Inferior parietal cortex (tissue), 1 donor: ENCODE measurements around the gene FOXI1.
"Not testable (repeated sequence)": the region's sequence is repeated elsewhere in the genome, so short reads cannot be mapped to it uniquely, and the experiment has no call there.

Experiments
- DNase-seq: peaks from one replicate; pipeline ENCODE4 v3.0.0-alpha.2; 2016; ENCODE audit errors: extremely low spot score

FOXI1 gene

GRCh38 chr5:170126061-170126460 is 20.4 kb downstream of the FOXI1 start:
- DNase-seq, result no peak

- no peak for DNase-seq
Measured at GRCh38 chr5:170126626-170127025, 20.9 kb downstream of the FOXI1 start.

- DNase-seq, result no peak
Measured at GRCh38 chr5:170131235-170131634, 25.5 kb downstream of the FOXI1 start.

DNA sequence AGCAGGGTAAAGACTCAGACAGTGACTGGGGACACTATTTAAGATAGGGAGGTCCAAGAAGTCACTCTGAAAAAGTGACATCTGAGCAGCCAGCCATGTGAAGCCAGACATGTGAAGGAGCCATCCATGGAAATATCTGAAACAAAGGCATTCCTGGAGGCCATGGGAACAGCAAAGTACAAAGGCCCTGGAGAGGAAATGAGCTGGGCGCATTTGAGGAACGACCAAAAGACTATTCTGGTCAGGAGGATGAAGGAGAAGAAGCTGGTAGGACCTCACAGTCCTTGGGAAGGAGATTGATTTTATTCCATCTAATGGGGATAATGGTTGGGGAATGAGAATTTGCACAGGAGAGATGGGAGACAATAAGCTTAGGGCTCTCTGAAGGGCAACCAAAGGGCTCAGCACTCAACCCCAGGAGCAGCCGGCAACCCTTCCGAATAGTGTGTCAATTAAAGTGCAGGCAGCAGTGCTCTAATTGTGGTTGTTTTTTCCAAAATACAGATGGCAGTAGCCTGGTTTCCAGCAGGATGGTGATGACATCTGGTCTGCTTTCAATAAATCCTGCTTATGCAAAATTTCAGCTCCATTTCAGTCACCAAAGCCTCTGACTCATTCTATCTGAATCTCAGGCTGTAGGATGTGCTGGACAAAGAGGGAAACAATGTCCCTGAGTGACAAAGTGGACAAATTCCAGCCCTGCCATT is 26.7 kb downstream of the FOXI1 start:
- DNase-seq, result peak; percentile 39

DNA sequence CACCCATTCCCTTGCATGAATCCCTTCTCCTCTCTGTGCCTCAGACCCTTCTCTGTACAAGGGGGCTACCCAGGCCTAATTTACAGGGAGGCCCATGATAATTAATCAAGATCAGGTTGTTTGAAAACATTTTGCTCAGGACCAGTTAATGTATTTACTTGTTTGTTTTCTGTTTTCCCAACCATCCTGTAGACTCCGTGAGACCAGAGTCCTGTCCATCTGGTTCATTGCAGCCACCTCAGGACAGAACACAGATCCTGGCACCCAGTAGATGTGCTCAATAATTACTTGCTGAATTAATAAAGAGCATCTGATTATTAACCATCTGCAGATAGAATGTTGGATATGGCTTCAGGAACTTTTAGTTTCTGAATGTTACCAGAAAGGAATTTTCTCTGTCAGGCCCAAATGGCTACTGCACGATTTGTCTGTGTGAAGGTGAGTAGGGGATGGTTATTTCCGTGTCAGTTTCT is 27.3 kb downstream of the FOXI1 start:
- no peak for DNase-seq

DNA sequence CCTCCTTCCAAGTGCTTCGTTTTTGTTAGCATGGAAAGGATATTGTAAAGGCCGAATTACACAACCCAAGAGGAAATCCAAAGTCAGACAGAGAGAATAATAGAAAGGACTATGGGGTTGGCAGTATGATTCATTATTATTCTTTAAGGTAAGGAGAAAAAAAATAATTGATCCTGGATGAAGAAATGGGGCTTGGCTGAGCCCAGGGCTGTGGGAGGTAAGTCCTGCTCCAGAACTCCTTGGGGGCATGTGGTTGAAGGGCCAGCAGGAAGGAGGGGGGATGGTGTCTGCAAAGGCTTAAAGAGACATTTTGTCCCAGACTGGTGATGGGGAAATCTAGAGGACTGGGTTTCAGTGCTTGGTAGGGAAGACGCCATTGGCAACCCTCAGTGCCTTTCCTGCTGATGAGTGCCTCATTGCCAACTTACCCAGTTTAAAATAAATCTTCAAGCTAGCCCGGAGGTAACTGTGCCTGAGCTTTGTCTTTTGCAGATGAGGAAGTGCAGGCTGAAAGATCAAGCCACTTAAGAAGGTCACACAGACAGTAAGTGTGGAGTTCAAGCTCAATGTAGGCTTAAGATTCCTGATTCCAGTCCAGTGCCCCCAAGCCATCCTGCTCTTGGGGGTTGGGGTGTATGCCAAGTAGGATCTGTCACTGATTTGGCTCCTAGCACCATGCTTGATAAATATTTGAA is 30.2 kb downstream of the FOXI1 start:
- no peak for DNase-seq

DNA sequence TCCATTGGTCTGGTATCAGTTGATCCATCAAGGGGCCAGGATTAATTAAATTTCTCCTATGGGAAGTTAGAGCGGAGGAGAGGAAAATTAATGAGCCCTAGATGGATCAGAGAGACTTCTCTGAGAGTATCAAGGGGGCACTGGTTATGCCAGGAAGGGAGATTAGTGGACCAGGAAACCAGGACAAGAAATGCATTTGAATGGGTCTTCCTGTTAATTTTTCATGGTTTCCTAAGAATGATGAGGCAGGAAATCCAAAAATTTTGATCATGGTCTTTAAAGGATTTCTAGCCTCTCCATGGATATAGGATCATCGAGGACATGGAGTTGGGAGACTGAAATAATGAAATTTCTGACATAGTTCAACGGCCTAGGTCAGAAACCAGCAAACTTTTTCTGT is 30.8 kb downstream of the FOXI1 start:
- no peak for DNase-seq

- no peak for DNase-seq
Measured at GRCh38 chr5:170137694-170138214, 32.1 kb downstream of the FOXI1 start.

DNA sequence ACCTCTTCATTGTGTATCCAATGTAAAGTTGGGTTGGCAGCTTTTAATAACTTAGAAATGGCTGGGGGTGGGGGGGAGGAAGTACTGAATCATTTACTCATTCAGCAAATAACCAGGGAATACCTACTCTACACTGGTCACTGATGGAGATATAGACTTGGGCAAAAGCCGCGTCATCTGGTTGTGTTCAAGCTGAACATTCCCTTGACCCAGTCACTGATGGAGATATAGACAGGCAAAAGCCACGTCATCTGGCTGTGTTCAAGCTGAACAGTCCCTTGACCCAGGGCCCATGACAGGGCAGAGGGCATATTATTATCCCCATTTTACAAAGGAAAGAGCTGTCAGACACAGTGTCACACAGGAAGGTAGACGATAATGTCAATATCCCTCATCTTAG is 32.6 kb downstream of the FOXI1 start:
- DNase-seq, result no peak

- no peak for DNase-seq
Measured at GRCh38 chr5:170139786-170140335, 34.2 kb downstream of the FOXI1 start.

DNA sequence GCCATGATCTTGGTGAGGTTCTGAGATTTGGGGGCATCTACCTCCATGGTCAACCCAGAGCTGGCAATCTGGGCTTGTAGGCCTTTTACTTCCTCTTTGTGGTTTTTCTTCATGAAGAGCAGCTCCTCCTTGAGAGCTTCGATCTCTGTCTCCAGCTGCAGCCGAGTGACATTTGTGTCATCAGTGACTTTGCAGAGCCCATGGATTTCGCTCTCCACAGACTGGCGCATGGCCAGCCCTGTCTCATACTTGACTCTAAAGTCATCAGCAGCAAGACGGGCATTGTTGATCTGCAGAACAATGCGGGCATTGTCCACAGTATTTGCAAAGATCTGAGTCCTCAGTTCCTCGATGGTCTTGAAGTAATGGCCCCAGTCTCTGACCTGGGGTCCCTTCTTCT is 35.5 kb downstream of the FOXI1 start:
- not testable (repeated sequence) for DNase-seq

DNA sequence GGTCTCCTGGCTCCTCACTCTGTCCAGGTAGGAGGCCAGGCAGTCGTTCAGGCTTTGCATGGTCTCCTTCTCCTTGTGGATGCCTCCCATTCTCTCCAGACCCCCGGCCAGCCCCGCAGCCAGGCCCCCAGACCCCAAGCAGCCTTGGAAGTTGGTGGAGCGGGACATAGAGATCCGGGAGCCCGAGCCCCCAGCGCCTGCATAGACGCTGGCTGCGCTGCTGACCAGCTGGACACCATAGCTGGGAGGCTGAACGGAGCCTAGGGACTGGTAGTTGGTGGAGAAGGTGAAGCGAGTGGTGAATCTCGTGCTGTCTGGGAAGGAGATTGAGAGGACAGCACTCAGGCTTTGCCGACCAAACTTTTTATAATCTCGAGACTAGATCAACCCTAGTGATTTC is 35.9 kb downstream of the FOXI1 start:
- DNase-seq, result no peak

GRCh38 chr5:170142196-170142595 is 36.5 kb downstream of the FOXI1 start:
- no peak for DNase-seq

- DNase-seq, result no peak
Measured at GRCh38 chr5:170143091-170143490, 37.4 kb downstream of the FOXI1 start.

DNA sequence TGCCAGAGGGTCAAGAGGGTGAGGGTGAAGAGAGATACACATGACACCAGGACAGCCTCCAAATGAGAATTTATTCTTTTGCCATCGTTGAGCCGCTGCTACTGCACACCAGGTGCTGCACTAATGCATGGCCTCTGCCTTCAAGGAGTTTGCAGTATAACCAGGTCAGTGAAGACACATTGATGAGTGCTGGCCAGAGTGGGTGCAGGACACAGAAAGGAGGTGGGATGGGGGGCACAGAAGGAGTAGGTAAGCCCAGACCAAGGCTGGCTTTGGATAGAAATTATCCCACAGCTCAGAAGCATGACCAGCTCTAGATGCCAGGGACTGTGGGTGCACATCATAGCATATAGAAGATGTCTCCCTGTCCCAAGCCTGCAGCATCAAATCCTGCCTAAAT is 38.0 kb downstream of the FOXI1 start:
- DNase-seq, result no peak

DNA sequence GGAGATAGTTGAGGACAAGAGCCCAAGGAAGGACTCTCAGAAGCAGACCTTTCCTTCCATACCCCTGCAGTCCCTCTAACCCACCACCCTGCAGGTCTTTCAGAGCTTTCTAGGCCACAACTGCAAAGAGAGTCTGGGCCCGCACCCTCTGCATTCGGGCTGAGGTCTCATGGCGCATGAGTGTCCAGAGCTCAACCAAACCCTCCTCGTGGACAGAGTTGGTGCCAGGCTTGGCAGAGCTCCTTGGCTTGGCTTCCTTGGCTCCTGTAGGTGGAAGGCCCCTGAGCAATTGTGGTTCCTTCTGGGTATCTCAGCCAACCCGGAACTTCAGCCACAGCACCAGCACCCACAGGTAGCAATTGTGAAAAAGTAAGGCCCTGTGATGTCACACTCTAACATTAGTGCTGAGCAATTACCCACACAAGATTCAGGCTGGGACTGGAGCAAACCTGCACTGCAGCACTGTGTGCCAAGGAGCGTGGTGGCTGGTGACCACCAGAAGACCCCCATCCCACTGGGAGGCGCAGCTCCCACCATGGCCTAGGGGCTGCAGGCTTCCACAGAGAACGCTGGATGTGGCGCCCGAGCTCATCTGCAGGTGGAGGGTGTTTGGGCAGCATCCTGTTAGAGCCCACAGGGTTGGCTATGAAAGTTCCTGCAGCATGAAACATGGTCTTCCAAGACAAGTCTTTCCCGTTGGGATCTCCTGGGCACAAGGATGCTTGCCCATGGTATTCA is 38.8 kb downstream of the FOXI1 start:
- no peak for DNase-seq

DNA sequence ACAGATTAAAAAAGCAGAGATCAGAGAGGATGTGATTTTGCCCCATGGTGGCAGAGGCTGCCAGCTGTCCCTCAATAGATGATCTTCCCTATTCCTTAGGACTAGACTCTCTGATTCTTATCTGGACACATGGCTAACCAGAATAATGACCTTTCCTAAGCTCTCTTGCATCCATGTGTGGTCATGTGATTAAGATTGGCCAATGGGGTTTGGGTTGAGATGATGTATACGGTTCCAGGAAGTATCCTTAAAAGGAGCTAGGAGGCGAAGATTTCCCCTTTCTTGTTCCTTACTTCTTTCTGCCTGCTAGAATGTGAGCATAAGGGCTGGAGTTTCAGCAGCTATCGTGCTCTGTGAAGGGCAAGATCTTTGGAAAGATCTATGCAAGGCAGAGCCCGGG is 39.8 kb downstream of the FOXI1 start:
- DNase-seq, result no peak

- no peak for DNase-seq
Measured at GRCh38 chr5:170147051-170147752, 41.5 kb downstream of the FOXI1 start.

GRCh38 chr5:170147753-170148264 is 42.1 kb downstream of the FOXI1 start:
- DNase-seq, result no peak

DNA sequence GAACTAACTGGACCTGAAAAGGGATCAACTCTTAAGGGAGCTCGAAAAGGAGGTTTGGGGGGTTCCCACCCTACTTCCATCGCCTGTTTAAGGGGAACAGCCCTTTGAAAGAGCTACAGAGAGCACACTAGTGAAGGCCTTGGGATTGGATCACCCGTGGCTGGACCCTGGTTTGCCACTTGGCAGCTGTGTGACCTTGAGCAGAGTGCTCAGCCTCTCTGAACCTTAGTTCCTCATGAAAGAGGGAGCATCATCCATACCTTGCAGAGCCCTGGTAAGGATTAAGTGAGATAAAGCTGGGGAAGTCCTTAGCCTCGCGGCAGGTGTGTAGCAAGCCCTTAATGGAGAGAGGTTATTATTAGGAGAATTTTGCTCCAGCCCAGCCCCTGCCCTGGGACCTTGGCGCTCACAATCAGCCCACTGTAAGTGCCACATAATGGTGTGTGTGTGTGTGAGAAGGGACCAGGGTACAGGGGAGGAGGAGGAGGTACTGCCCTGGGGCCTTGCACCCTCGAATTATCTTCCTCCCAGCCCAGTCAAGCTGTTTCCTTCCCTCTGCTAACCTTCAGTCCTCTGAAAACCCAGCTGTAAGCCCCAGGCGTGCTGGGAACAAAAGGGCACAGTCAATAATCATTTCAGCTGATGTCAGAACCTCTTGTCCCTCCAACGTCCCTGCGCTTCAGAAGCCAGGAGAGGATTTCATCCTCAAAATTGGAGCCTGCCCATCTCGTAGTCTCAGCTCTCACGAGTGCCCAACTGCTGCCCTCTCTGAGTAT is 42.9 kb downstream of the FOXI1 start:
- no peak for DNase-seq

- DNase-seq, result no peak
Measured at GRCh38 chr5:170149206-170149515, 43.5 kb downstream of the FOXI1 start.
